ENCODE measurements around the gene FAM177A1. TPM values are rescaled to one million over a fixed set of nuclear protein-coding genes. Genes with fewer than 3 reads are reported as not detected.

Gene FAM177A1
- total RNA-seq, 4 donors from 2014 or later = 12.4 to 82.2 (median 36.7) TPM

GRCh38 chr14:35124127-35124526, 78.1 kb downstream of the FAM177A1 start:
- intact Hi-C loops (cut with DNase I; ENCODE audit: low total_unique reads) = no loop called here
- Histone ChIP-seq H3K4me3 (no peak overlapping the region), H3K9me3 (no peaks in the 10 kb centered on the region), H3K36me3 (no peaks in the 10 kb centered on the region), H3K4me1 (peaks cover 0 to 9% of the 10 kb centered on the region in 2 donors), H3K27ac (no peak overlapping the region), H3K27me3 (no peaks in the 10 kb centered on the region)
- no peak for DNase-seq
- no peak for TF ChIP-seq POLR2A (IDR thresholded peaks at IDR 0.05)
- TF ChIP-seq, protein P1, sequence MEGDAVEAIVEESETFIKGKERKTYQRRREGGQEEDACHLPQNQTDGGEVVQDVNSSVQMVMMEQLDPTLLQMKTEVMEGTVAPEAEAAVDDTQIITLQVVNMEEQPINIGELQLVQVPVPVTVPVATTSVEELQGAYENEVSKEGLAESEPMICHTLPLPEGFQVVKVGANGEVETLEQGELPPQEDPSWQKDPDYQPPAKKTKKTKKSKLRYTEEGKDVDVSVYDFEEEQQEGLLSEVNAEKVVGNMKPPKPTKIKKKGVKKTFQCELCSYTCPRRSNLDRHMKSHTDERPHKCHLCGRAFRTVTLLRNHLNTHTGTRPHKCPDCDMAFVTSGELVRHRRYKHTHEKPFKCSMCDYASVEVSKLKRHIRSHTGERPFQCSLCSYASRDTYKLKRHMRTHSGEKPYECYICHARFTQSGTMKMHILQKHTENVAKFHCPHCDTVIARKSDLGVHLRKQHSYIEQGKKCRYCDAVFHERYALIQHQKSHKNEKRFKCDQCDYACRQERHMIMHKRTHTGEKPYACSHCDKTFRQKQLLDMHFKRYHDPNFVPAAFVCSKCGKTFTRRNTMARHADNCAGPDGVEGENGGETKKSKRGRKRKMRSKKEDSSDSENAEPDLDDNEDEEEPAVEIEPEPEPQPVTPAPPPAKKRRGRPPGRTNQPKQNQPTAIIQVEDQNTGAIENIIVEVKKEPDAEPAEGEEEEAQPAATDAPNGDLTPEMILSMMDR (IDR thresholded peaks at IDR 0.05) = no peak

Other genes starting within 250 kb of the FAM177A1 start
- gene BAZ1A, start 170.9 kb upstream of the FAM177A1 start, total RNA-seq = 10 to 100 TPM; 11.8 to 42.0 (median 27.3) TPM
- gene SRP54, start 63.3 kb upstream of the FAM177A1 start, total RNA-seq = 100 to 1,000 TPM in 2 of 4 donors, 10 to 100 TPM in 2; 41.7 to 219 (median 82.1) TPM
- gene PPP2R3C, start 75.7 kb downstream of the FAM177A1 start, total RNA-seq = 10 to 100 TPM; 18.5 to 48.0 (median 29.4) TPM
- 10 to 100 TPM in 3 of 4 donors, 1 to 10 TPM in 1; 5.0 to 57.1 (median 23.4) TPM for gene PRORP, start 76.3 kb downstream of the FAM177A1 start, total RNA-seq
- gene PSMA6, start 246.1 kb downstream of the FAM177A1 start, total RNA-seq = 100 to 1,000 TPM; 114 to 180 (median 142) TPM